T-helper 2 cell (primary cell): ENCODE results near the gene RPL38.
"Not testable (repeated sequence)": the region's sequence is repeated elsewhere in the genome, so short reads cannot be mapped to it uniquely, and the experiment has no call there.

Experiments used
- DNase-seq, 5 experiments: peaks; one replicate each; pipeline versions ENCODE4 v3.0.0 to v3.0.0-alpha.2; 2012 to 2022

Gene RPL38

GRCh38 chr17:74185571-74186185, 17.8 kb upstream of the RPL38 start:
- no peak for DNase-seq

- DNase-seq, result no peak
These were observed 17.0 kb upstream of the RPL38 start for GRCh38 chr17:74186498-74186897.

- DNase-seq, result no peak
These were observed 15.7 kb upstream of the RPL38 start for GRCh38 chr17:74187761-74188160.

- not testable (repeated sequence) for DNase-seq
These were observed 14.8 kb upstream of the RPL38 start for GRCh38 chr17:74188687-74189086.

- peak in 1 of 5 experiments; percentile 29 for DNase-seq
These were observed 13.3 kb upstream of the RPL38 start for GRCh38 chr17:74190154-74190553.

GRCh38 chr17:74190807-74191406, 12.6 kb upstream of the RPL38 start:
- no peak for DNase-seq

GRCh38 chr17:74192950-74193781, 10.3 kb upstream of the RPL38 start:
- no peak for DNase-seq

- DNase-seq, result no peak
These were observed 8.8 kb upstream of the RPL38 start for GRCh38 chr17:74194682-74195081.

GRCh38 chr17:74196541-74197317, 6.7 kb upstream of the RPL38 start:
- no peak for DNase-seq

GRCh38 chr17:74197801-74198200, 5.7 kb upstream of the RPL38 start:
- DNase-seq, result no peak

GRCh38 chr17:74198694-74199093, 4.8 kb upstream of the RPL38 start:
- DNase-seq, result no peak

- peak; percentile 29 to 57 (median 49) for DNase-seq
These were observed 4.0 kb upstream of the RPL38 start for GRCh38 chr17:74199306-74200092.

- no peak for DNase-seq
These were observed 3.4 kb upstream of the RPL38 start for GRCh38 chr17:74200112-74200511.

- no peak for DNase-seq
These were observed 2.2 kb upstream of the RPL38 start for GRCh38 chr17:74201250-74201649.

GRCh38 chr17:74201948-74202347, 1.5 kb upstream of the RPL38 start:
- no peak for DNase-seq

GRCh38 chr17:74202938-74203337, 540 bp upstream of the RPL38 start:
- no peak for DNase-seq

- DNase-seq, result no peak
These were observed 996 bp downstream of the RPL38 start for GRCh38 chr17:74204474-74204873.

GRCh38 chr17:74205274-74205673, 1.8 kb downstream of the RPL38 start:
- no peak for DNase-seq

- DNase-seq, result no peak
These were observed 2.9 kb downstream of the RPL38 start for GRCh38 chr17:74206332-74206818.

- DNase-seq, result peak; percentile 56 to 78 (median 73)
These were observed 7.0 kb downstream of the RPL38 start for GRCh38 chr17:74210191-74211140.
